Stimulated activated CD4-positive, alpha-beta T cell treated with anti-CD3 and anti-CD28 coated beads, TNF-alpha, amount 100 ng/mL, for 1 hour (primary cell): ENCODE measurements around the gene RPL13A.
"Not testable (repeated sequence)": the region's sequence is repeated elsewhere in the genome, so short reads cannot be mapped to it uniquely, and the experiment has no call there.

Source experiments
- DNase-seq, 3 donors: peaks; one replicate each; pipeline ENCODE4 v3.0.0-alpha.2; 2020; ENCODE audit warnings: low read depth in 3 of 3, low spot score in 1 of 3

Gene RPL13A

DNA sequence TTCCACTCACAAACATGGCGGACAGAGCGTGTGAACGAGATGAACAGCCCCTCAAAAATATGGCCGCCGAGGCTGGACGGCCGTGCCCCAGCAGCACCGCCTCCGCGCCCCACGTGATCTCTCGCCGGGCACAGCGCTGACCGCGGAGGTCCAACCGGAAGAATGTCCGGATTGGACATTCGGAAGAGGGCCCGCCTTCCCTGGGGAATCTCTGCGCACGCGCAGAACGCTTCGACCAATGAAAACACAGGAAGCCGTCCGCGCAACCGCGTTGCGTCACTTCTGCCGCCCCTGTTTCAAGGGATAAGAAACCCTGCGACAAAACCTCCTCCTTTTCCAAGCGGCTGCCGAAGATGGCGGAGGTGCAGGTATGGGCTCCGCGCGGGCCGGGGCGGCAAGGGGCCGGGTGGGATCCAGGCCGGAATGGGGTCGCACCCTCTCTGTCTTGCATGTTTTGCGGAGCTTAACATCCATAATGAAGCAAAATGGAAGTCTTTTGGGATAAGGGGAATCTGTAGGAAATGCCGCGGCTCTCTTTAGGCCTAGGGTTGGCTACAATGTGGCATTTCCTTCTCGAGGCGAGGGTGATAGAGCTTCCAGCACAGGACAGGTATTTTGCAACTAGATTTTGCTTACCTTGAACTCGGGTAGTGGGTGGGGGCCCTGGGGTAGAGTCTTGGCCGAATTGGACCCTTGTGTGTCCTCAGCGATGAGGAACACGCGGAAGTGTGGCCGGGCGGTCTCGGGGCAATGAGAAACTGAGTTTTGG, at the start of gene RPL13A:
Gene RPL13A, plus strand, starts transcription at position 332 of the 769 bp plus-strand sequence. Its CDS starts 22 bp downstream, at position 354.
- DNase-seq = peak; percentile 99 to 100 (median 99)

DNA sequence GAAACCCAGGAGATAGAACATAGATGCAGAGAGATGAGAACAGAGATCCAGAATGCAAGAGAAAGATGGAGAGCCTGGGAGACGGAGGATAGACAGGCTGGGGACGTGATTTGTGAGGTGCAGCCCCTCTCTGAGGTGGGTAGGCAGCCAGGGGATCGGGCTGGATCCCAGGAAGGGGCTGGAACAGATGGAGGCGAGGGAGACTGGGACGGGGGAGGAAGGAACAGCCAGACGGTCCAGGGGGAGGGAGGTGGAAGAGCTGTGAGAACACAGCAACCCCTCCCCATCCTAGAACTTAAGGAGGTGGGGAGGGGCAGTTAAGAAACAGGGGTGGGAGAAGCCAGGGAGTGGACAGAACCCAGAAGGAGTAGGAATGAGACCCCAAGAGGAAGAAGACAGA, 49.1 kb upstream of the RPL13A start:
- DNase-seq = no peak

DNA sequence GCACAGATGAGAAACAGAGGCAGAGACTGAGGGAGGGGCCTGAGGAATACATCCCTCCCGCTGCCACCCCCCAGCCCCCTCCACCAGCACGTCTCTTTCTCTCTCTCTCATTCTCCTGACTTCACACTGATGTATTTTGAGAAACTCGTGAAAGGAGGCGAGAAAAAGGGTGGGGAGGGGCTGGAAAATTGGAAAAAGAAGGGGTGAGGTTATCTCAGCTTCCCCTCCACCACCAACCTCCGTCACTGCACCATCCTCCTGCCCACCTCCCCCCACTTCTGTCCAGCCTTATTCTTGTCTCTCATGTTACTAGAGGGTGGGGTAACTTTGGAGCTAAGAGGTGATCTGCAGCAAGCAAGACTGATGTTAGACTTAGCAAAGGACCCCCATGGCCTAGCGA, 47.6 kb upstream of the RPL13A start:
- DNase-seq = no peak

DNA sequence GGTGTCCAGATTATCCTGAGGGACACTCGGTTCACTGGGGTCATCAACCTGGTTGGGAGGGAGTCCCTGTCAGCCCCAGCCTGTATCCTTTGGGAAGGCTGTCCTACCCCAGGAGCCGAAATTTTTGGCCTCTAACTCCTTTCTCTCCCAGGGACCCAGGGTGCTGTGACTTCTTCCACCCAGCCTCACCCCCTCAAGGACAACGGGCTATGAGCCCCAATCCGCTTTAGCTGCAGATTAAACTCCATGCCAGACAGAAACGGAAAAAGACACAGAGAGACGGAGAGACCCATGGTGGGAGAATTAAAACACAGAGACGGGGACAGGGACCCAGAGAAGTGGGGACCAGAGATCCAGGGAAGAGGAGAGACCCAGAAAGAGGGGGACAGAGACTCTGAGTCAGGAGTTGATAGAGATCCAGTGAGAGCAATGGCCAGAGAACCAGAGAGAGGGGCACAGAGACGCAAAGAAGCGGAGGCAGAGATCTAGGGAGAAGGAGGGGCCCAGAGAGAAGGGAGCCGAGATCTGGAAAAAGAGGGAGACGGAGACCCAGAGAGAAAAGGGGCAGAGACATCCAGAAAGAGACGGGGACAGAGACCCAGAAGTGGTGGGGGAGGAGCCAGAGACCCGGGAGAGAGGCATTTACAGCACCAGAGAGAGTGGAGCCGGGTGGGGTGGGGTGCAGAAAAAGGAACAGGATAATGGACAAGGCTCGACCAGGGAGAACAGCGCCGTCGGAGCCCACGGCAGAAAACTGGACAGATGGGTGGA, 46.8 kb upstream of the RPL13A start:
- DNase-seq = no peak

DNA sequence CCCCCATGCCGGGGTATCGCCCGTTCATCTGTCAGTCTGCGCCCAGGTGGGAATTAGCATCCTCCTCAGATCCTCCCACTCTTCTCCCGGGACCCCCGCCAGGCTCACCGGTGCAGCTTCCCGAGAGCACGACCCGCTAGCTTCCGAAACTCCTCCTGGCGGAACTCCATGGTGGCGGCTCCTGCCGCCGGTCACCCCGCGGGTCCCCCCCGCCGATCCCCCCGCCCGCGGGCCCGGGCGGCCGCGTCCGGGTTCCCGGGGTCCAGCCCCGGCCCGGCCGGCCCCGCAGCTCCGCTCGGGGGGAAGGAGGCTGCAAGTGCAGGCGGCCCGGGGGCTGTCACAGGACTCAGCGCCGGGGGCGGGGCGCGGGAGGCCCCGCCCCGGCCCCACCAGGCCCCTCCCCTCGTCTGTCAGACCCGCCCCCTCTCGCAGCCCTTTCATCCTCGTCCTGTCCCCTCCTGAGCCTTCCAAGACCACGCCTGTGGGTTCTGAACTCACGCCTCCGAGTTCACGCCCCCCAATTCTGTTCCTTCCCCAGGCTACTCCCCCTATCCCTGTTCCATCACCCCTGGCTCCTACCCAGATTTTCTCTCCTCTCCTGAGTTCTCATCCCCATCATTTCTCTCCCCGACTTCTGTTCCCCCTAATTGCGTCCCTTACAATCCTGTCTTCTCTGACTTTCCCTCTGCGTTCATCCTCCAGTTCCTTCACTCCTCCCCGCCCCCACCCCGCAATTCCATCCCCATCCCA, 46.0 kb upstream of the RPL13A start, which contains the start of gene SLC17A7:
Gene SLC17A7, minus strand, starts transcription at position 318 of the 750 bp plus-strand sequence. Its CDS starts 148 bp downstream, at position 170.
- no peak for DNase-seq

DNA sequence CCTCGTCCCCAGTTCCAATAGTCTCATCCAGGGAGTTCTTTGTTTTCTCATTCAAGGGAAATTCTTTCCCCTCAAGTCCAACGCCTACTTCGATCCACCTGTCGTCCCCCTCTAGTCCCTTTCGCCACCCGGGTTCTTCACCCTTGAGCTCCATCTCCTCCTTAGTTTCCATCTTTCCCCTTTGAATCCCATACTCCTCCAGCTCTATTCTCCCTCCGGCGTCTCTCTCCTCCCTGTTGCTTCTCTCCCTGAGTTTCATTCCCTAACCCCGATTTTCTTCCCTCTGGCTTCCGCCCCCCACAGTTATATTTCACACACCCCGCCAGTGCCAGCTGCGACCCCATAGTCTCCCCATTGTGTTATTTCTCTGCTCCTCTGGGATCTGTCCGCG, 45.5 kb upstream of the RPL13A start:
- no peak for DNase-seq

DNA sequence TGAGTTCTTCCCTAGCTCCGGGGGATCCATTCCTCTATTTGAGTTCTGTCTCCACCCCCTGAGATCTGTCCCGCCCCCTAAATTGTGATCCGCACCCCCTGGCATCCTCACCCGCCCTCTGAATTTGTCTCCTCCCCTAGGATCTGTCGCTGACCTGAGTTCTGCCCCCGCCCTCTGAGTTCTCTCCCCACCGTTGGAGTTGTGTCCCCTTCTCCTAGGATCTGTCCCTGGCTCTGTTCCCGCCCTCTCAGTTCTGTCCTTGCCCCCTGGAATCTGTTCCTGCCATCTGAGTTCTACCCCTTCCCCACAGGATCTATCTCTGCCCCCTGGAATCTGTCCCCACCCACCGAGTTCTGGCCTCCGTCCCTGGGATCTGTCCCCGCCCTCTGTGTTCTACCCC, 45.1 kb upstream of the RPL13A start:
- no peak for DNase-seq

DNA sequence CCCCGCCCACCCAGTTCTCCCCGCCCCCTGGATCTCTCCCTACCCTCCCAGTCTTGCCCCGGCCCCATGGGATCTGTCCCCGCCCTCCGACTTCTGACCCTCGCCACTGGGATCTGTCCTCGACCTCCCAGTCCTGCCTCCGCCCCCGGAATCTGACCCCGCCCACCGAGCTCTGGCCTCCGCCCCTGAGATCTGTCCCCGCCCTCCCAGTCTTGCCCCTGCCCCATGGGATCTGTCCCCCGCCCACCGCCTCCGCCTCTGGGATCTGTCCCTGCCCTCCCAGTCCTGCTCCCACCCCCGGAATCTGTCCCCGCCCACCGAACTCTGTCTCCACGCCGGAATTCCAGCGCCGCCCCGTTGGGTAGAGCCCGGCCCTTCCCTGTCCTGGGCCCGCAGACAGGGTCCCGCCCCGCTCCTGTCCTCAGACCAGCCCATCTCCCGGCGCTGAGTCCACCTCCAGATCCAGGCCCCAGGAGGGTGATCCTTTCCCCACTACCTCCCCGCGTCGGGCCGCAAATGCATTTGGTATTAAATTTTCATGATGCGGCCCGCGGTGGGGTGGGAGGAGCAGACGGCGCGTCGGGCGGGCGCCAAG, 44.5 kb upstream of the RPL13A start:
- peak in 1 of 3 donors; percentile 40 for DNase-seq

DNA sequence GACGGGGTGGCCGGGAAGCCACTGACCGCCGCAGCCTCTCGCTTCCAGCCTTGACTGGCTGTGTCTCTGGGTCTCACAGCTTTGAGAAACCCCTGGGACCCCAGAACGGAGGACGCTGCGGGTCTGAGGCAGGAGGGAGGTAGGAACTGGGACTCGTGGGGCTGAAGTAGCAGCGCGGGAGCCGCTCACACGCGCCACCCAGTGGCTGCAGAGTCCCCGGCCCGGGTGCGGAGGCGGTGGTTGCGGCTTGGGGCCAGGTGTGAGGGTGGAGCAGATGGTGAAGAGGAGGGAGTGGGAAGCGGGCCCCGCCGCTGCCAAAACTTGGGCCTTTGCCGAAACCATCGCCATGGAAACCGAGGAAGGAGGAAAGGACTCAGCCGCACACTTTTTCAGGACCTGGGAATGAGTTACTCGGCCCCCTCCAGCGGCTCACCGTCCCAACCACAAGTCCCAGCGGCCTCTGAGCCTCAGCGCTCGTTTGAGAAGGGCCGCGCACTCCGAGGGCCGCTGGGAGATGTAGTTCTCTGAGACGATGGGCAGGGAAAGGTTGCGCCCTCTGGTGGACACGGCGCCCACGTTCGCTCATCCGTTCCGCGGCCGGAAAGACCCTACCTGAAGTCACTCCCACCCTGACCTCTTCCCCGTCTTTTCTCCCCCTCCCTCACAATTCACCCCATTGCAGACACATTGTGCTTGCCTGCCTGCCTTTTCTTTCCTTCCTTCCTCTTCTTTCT, 43.9 kb upstream of the RPL13A start:
- peak; percentile 80 to 91 (median 85) for DNase-seq

DNA sequence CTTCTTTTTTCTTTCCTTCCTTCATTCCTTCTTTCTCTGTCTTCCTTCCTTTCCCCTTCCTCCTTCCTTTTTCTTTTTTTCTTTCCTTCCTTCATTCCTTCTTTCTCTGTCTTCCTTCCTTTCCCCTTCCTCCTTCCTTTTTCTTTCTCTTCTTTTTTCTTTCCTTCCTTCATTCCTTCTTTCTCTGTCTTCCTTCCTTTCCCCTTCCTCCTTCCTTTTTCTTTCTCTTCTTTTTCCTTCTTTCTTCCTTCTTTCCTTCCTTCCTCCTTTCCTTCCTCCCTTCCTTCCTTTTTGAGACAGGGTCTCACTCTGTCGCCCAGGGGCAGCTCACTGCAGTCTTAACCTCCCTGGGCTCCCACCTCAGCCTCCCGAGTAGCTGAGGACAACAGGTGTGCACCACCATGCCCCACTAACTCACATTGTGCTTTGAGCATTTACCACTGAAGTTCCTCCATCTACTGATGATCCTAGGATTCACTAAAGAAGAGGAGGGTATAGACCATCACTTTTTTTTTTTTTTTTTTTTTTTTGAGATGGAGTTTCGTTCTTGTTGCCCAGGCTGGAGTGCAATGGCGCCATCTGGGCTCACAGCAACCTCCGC, 43.2 kb upstream of the RPL13A start:
- not testable (repeated sequence) for DNase-seq

DNA sequence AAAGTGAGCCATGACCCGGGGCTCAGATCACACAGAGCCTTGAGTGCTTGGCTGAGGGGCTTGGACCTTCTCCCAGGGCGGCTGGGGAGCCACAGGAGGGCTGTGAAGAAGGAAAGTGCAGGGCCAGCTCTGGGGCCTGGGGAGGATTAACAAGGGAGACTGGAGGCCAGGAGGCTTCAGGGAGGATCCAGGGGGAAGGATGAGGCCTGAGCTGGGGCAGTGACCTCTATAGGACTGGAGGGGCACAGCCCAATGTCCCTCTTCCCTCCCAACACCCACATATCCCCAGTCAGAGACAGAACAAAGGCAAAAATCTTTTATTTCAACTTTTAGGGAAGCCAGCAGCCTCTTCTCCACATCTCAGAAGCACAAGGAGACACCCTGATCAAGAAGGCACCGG, 41.4 kb upstream of the RPL13A start:
- no peak for DNase-seq

DNA sequence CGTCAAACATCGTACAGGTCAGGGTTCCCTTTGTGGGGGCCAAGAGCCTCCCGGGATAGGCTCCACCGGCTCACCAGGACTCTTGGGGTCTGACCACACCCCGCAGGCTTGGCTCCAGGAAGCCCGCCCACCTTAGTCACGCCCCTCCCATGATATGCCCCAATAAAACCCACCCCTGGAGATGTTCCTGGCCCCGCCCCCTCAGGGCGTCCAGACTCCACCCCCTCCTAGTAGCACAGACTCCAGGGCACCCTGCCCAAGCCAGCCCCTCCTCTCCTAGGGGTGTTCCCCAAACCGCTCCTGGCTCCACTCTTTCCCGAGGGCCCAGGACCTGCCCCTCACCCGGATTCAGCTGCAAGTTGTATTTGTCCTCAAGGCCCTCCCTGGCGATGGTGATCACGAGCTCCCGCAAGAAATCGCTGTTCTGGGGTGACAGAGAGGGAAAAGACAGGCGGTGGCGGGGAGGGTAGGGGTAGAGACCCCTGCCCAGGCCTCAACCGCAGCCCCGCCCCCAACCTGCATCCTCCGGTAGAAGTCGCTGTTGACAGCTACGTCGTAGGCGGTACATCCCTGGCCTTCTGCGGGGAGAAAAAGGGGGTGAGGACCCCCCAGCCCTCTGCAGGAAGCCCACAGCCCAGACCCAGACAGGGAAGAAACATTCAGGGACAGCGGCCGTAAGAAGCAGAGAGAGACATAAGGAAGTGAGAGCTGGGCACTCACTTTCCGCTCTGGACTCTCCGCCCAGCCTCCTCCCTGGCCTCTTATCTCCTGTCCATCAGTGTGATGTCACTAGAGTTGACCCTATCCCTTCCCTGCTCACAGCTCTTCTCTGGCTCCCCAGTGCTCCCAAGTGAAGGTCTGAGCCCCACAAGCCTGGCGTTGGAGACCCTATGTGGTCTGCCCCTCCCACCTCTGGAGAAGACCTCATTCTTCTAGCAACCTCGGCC, 39.6 kb upstream of the RPL13A start:
- no peak for DNase-seq

DNA sequence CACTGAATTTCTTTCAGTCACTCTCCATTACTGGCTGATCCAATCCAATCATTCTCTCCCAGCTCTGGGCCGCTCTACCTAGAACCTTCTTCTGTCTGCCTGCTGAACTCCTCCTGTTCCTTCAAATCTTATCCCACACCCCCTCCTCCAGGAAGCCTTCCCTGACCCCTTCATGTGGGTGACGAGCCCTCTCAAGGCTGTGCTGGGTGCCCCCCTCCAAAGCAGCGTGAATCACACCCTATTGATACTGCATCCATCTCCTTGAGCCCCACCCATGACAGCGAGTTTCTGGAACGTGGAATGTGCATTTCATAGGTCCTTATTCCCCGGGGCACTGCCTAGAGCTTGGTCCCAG, 39.0 kb upstream of the RPL13A start:
- no peak for DNase-seq

DNA sequence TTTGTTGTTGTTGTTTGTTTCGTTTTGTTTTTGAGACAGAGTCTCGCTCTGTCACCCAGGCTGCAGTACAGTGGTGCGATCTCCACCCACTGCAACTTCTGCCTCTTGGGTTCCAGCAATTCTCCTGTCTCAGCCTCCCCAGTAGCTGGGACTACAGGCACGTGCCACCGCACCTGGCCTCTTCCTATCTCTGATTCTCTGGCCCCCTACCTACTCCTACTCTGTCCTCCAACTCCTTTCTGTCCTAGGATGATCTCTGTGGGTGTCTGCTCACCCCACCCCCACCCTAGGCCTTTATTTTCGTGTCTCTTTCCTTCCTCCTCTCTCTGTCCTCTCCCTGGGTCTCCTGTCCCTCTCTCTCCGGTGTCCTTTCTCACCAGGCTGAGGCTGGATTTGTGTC, 37.0 kb upstream of the RPL13A start:
- no peak for DNase-seq

DNA sequence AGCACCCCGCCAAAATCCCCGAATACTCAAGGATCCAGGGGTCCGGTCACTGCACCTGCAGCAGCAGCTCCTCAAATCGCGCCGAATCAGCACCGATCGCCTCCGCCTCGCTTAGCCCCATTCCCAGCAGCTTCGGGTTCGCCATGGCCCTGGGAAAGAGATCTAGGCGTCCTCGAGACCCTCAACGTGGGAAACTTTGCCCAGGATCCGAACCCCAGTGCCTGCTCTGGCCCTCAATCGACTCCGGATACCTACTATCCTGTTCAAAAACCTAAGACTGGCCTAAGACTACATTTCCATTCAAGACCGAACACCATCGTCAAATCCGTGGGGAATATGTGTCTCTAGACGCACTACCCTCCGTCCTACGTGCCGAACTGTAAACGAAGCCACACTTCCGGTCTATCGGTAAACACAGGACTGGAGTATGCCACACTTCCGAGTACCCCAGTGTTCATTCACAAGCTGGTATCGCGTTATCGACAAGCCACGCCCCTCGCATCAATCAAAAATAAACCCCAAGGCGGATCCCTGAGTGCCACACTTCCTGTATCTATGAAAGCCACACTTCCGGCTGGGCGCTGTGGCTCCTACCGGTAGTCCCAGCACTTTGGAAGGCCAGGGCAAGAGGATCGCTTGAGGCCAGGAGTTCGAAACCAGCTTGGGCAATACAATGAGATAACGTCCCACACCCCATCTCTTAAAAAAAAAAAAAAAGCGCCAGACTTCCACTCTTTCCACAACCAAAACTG, 35.8 kb upstream of the RPL13A start, which contains the start of gene PIH1D1:
Gene PIH1D1, minus strand, starts transcription at position 385 of the 752 bp plus-strand sequence. Its CDS starts 240 bp downstream, at position 145.
- DNase-seq = peak; percentile 78 to 89 (median 88)

DNA sequence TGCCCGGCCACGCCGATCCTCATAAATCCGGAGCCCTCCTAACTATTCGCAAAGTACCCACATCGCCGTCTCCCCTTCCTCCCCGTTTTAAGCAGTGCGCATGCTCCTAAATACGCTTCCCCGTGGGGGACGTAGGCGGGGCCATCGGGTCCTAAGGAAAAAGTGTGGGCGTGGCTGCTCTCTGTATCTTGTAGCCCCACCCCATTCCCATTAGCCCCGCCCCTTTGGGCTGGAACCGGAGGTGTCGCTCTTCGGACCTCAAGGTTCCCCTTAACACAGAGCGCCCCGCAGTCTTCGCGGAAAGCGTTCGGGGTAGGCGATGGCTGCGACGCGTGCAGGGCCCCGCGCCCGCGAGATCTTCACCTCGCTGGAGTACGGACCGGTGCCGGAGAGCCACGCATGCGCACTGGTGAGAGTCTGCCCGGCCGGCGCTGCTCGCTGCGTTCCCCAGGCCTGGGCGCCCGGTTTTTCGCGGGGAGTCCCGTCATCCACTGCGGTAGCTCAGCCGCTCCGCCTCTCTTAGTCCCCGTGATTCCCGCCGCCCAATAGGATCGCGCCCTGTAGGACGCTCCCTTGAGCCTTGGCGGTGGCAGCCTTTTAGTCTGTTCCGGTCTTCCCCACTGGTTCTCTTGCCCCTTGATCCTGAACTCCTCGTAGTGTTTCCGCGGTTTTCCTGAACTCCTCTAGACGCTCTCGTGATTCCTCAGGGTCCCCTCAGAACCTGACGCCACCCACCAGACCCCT, 34.2 kb upstream of the RPL13A start, which contains the start of gene ALDH16A1:
Gene ALDH16A1, plus strand, starts transcription at position 213 of the 744 bp plus-strand sequence. Its CDS starts 107 bp downstream, at position 320.
- DNase-seq = peak; percentile 94 to 96 (median 95)

DNA sequence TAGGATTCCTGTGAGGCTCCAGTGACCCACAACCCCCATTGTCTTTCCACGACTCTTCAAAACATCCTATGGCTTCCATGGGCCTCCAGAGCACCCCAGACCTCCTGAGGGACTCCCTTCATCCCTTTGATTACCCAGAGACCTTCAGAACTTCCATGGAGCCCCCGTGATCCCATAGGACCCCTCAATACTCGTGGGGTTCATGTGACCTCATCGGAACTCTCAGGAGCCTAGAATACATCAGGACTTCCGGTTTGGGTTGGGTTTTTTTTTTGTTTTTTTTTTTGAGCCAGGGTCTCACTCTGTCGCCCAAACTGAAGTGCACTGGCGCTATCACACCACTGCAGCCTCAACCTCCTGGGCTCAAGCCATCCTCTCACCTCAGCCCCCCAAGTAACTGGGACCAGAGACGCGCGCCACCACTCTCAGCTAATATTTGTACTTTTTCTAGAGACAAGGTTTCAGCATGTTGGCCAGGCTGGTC, 33.6 kb upstream of the RPL13A start:
- no peak for DNase-seq
